ENCODE data around the gene MVB12B.

DNA sequence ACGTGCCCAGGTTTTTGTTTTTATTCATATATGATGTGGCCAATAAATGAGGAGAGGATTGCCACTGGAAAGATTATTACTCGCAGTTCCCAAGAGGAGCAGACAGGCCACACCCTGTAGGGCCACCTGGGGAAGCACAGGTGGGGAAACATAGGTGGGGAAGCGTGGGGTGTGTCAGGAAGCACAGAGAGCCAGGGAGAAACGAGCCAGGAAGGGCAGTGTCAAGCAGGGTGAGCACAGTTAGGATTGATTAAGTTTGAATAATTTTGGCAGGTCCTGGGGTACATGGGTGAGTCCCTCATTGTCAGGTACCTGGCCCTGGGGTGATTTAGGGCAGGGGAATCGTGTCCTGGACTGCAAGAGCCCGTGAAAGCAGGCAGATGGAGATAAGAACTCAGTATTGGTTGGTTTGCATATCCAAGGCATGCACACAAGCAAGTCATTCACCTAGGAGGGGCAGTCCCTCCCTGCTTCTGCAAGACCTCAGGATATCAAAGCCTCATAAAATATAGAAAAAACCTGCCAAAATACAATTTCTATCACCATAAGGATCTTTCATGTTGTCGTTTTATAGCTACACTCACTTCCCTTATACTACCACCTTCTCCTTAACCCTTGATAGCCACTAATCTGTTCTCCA, 22.4 kb downstream of the MVB12B start:
- TF ChIP-seq, protein P1, sequence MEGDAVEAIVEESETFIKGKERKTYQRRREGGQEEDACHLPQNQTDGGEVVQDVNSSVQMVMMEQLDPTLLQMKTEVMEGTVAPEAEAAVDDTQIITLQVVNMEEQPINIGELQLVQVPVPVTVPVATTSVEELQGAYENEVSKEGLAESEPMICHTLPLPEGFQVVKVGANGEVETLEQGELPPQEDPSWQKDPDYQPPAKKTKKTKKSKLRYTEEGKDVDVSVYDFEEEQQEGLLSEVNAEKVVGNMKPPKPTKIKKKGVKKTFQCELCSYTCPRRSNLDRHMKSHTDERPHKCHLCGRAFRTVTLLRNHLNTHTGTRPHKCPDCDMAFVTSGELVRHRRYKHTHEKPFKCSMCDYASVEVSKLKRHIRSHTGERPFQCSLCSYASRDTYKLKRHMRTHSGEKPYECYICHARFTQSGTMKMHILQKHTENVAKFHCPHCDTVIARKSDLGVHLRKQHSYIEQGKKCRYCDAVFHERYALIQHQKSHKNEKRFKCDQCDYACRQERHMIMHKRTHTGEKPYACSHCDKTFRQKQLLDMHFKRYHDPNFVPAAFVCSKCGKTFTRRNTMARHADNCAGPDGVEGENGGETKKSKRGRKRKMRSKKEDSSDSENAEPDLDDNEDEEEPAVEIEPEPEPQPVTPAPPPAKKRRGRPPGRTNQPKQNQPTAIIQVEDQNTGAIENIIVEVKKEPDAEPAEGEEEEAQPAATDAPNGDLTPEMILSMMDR (conservative IDR thresholded peaks at IDR 0.05 in 1 of 2, IDR thresholded peaks at IDR 0.05 in 1 of 2; ENCODE audit: extremely low read depth in 1 of 2, insufficient read depth in 1 of 2, low read depth in 1 of 2, low read length in 2 of 2), result no peak
- no peak for TF ChIP-seq EZH2 (IDR thresholded peaks at IDR 0.05; ENCODE audit: borderline replicate concordance, low read length)
